SK-N-MC (cell line): Measurements from ENCODE around the gene CYP4A22.
"Not testable (repeated sequence)": the region's sequence is repeated elsewhere in the genome, so short reads cannot be mapped to it uniquely, and the experiment has no call there.

Source experiments
- DNase-seq: peaks from one replicate; pipeline ENCODE4 v3.0.0-alpha.2; 2011; ENCODE audit warnings: low read depth, low spot score
- H3K27ac ChIP-seq: fragments of 200-600 bp; sonication (generic); 2 replicates; pipeline ENCODE4 v1.5.1; 2016; ENCODE audit warnings: mixed run types
- H3K36me3 ChIP-seq: fragments of 200-600 bp; sonication (generic); 2 replicates; pipeline ENCODE4 v1.6.1; 2017; ENCODE audit warnings: antibody characterized with exemption, low read length, mixed read lengths; ENCODE audit not compliant: insufficient read depth
- H3K4me3 ChIP-seq: fragments of 200-600 bp; sonication (generic); 2 replicates; pipeline ENCODE4 v1.5.1; 2016
- H3K9ac ChIP-seq: fragments of 200-600 bp; sonication (generic); 2 replicates; pipeline ENCODE4 v1.8.0; 2017; ENCODE audit warnings: mixed run types, mixed read lengths; ENCODE audit not compliant: insufficient read length
- H3K9me3 ChIP-seq: fragments of 200-600 bp; sonication (generic); 2 replicates; pipeline ENCODE4 v1.6.1; 2017; ENCODE audit warnings: low read depth, mild to moderate bottlenecking, antibody characterized with exemption, low read length, moderate library complexity, mixed read lengths
- EZH2 ChIP-seq: fragments of 200-600 bp; sonication (generic); IDR thresholded peaks from one replicate; pipeline ENCODE4 v1.6.1; 2017; ENCODE audit warnings: antibody characterized with exemption
- FOXP2 ChIP-seq: optimal IDR thresholded peaks from 2 replicates; pipeline ENCODE3; 2011; ENCODE audit warnings: mild to moderate bottlenecking, moderate library complexity; ENCODE audit not compliant: insufficient read depth; ENCODE audit errors: extremely low read length, control extremely low read depth
- POLR2AphosphoS5 ChIP-seq: IDR thresholded peaks from 2 replicates; pipeline ENCODE4 v1.6.1; 2012; ENCODE audit warnings: mild to moderate bottlenecking, low read depth, low read length, borderline replicate concordance

CYP4A22 gene

DNA sequence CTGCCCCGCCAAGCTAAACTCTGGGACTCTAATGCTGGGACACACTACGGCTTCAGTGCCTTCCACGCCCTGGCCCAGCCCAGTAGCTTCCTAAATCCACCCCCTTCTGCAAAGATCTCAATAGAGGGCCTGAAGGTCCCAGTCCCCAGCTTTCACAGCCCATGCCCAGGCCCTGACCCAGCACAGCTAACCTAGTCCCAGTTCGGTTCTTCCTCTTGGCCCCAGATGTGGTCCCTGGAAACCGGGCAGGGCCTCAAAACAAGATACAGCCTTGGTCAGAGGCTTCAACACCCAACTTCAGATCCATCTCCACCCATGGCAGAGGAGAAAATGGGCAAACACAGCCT is 53.2 kb downstream of the CYP4A22 start:
- Histone ChIP-seq H3K4me3 (no peak overlapping the region), H3K27ac (no peak overlapping the region), H3K9ac (no peak overlapping the region), H3K9me3 (no peaks in the 10 kb centered on the region), H3K36me3 (no peaks in the 10 kb centered on the region)
- no peak for TF ChIP-seq FOXP2
- TF ChIP-seq POLR2AphosphoS5: no peak
- no peak for TF ChIP-seq EZH2
- DNase-seq: no peak

DNA sequence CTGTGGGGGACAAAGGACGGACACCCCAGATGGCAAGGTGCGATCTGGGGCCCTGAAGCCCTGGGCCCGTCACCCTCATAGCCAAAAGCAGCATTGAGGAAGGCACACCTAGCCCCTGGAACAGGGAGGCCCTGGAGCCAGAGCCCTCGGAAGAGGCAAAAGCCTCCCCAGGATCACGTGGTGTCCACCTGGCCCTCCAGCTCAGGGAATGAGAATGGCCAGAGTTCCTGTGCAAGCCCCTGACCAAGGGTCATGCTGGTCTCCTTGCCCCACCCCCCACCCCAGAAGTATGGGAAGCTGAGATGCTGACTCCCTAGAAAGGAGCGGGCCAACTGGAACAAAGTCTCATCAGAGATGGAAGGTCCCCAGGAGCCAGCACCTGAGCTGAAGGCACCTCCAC is 53.6 kb downstream of the CYP4A22 start:
- Histone ChIP-seq H3K36me3 (no peaks in the 10 kb centered on the region), H3K27ac (no peak overlapping the region), H3K9me3 (no peaks in the 10 kb centered on the region), H3K9ac (no peak overlapping the region), H3K4me3 (no peak overlapping the region)
- TF ChIP-seq POLR2AphosphoS5: no peak
- no peak for TF ChIP-seq EZH2
- no peak for DNase-seq

GRCh38 chr1:47191940-47192457 is 54.8 kb downstream of the CYP4A22 start:
- no peaks in the 10 kb centered on the region for H3K9me3 ChIP-seq
- no peak overlapping the region for H3K9ac ChIP-seq
- no peak for DNase-seq
- TF ChIP-seq EZH2: no peak
- no peaks in the 10 kb centered on the region for H3K36me3 ChIP-seq
- no peak overlapping the region for H3K27ac ChIP-seq
- no peak overlapping the region for H3K4me3 ChIP-seq

DNA sequence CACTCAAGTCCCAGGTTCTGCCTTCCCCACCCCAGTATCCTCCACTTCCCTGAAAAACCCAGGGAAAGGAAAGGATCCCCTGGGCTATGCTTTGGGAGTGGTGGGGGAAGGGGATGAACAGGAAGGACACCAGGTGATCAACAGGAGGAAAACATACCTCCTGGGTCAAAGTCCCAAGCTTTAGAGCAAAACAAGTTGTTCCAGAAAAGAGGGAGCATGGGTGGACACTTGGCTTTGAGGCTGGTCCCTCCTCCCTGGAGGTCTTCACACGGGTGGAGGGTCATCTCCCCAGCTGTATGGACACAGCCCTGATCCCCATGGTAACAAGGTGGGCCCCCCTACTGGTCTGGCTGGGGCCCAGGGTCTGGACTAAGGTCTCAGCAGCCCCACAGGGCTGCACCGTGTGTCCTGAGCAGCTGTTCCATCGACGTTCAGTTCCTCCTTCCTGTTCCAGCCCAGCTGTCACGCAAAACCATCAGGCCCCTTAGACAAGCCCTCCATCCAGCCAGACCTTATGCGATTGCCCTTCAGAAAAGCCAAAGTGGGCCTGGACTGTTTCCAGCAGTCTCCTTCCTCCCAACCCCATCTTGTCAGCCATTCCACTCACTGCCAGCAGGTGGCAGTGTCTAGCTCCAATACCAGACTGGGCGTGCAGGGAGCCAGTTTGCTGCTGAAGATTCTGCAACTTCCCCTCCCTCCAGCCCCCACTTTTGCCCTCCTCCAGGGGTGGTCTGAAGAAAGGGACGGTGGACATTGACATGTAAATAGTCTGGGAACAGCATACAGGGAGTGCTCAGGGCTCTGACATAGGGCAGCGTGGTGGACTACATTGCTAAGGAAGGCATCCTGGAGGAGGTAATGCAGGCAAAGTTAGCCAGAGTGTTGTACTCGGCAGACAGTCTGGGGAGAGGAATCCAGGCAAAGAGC is 55.5 kb downstream of the CYP4A22 start:
- H3K27ac ChIP-seq: no peak overlapping the region
- H3K4me3 ChIP-seq: no peak overlapping the region
- DNase-seq: no peak
- TF ChIP-seq POLR2AphosphoS5 (no peak), FOXP2 (no peak), EZH2 (no peak)
- H3K36me3 ChIP-seq: no peaks in the 10 kb centered on the region
- no peaks in the 10 kb centered on the region for H3K9me3 ChIP-seq
- H3K9ac ChIP-seq: no peak overlapping the region

DNA sequence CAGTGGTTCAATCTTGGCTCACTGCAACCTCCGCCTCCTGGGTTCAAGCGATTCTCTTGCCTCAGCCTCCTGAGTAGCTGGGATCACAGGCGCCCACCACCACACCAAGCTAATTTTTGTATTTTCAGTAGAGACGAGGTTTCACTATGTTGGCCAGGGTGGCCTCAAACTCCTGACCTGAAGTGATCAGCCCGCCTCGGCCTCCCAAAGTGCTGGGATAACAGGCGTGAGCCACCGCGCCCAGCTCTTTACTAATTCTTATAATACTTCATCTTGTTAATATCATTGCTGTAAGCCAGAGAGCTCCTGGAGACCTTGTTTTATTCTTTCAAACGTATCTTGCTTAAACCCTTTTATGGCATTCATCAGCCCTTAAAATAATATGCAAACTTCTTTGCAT is 56.3 kb downstream of the CYP4A22 start:
- H3K36me3 ChIP-seq, H3K9me3 ChIP-seq, H3K9ac ChIP-seq, H3K4me3 ChIP-seq, DNase-seq, H3K27ac ChIP-seq: not testable (repeated sequence)

DNA sequence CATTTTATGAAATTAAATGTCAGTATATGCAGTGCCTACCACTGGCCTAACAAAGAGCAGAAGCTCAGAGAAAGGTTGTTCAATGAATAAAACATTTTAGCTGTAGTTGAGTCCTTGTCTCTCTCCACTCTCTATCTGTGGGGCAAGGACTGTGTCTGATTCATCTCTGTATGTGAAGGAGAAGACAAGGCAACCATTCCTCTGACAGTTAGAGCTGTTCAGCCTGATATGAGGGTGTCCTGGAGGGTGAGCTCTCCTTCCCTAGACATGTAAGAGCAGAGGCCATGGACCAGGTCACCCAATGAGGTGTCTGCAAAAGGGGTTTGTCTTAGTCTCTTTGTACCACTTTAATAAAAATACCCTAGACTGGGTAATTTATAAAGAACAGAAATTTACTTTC is 57.1 kb downstream of the CYP4A22 start:
- DNase-seq: no peak
- no peak overlapping the region for H3K27ac ChIP-seq
- no peak overlapping the region for H3K4me3 ChIP-seq
- TF ChIP-seq EZH2 (no peak), FOXP2 (no peak)
- H3K9ac ChIP-seq: no peak overlapping the region
- no peaks in the 10 kb centered on the region for H3K9me3 ChIP-seq
- H3K36me3 ChIP-seq: no peaks in the 10 kb centered on the region

- not testable (repeated sequence) for H3K27ac ChIP-seq, H3K9ac ChIP-seq, H3K9me3 ChIP-seq
Observed at GRCh38 chr1:47195981-47196380, 58.7 kb downstream of the CYP4A22 start.

DNA sequence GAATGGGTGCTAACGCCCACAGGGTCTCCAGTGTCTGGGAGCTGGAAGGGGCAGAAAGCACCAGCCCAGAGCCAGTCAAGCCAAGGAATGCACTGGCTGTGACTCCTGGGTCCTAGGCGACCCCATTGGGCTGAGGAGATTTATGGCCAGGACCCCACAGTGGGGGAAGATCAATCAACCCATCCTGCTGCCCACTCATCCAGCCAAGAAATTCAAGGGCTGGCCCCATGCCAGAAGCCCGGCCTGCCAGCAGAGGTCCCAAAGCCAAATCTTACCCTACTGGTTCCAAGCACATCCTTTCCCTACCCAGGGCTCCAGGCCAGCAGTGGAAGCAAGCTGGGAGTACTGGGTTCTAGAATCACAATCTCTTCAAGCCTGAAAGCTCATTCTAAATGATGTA is 59.4 kb downstream of the CYP4A22 start:
- TF ChIP-seq EZH2 (no peak), FOXP2 (no peak), POLR2AphosphoS5 (no peak)
- Histone ChIP-seq H3K9ac (no peak overlapping the region), H3K4me3 (no peak overlapping the region), H3K36me3 (no peaks in the 10 kb centered on the region), H3K9me3 (no peaks in the 10 kb centered on the region), H3K27ac (no peak overlapping the region)
- DNase-seq: no peak

More at GRCh38 chr1:47195981-47196380, 58.7 kb downstream of the CYP4A22 start:
- not testable (repeated sequence) for H3K36me3 ChIP-seq, H3K4me3 ChIP-seq, DNase-seq

DNA sequence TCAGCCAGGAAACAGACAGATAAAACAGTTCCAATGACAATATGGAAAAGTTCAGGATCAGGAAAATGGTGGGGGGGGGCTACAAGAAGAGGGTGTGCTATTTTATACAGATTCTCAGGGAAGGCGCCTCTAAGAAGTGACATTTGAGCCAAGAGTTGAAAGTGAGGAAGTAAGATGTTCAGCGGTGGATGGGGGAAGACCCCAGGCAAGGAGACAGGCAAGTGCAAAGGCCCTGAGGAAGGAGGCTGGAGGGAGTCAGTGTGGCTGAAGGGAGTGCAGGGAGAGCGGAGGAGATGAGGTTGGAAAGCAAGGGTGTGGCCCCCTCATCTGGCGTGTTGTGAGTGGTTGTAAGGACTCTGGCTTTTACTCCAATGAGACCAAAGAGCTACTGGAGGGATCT is 61.0 kb downstream of the CYP4A22 start:
- DNase-seq: no peak
- Histone ChIP-seq H3K9me3 (no peaks in the 10 kb centered on the region), H3K4me3 (no peak overlapping the region), H3K36me3 (no peaks in the 10 kb centered on the region), H3K9ac (no peak overlapping the region), H3K27ac (no peak overlapping the region)
- TF ChIP-seq FOXP2 (no peak), EZH2 (no peak), POLR2AphosphoS5 (no peak)
